GM21367 (cell line): Measurements from ENCODE around the gene RTN4RL2.
A peak's percentile ranks its signal among the peaks of the same experiment; 100 is the strongest.

ENCODE experiments used
- ATAC-seq: cut with Tn5 transposase; IDR thresholded peaks from one replicate; pipeline ENCODE4 v1.9.1; 2021; ENCODE audit not compliant: unreplicated experiment

Gene RTN4RL2

GRCh38 chr11:57461841-57462489 lies 1.6 kb downstream of the RTN4RL2 start:
- no peak for ATAC-seq

GRCh38 chr11:57462597-57462996 lies 2.3 kb downstream of the RTN4RL2 start:
- no peak for ATAC-seq

- ATAC-seq, result no peak
These were observed 3.6 kb downstream of the RTN4RL2 start for GRCh38 chr11:57463671-57464538.

GRCh38 chr11:57464539-57465181 lies 4.3 kb downstream of the RTN4RL2 start:
- no peak for ATAC-seq

GRCh38 chr11:57466680-57467079 lies 6.4 kb downstream of the RTN4RL2 start:
- no peak for ATAC-seq

- ATAC-seq, result no peak
These were observed 7.3 kb downstream of the RTN4RL2 start for GRCh38 chr11:57467508-57468157.

GRCh38 chr11:57468276-57468675 lies 7.9 kb downstream of the RTN4RL2 start:
- ATAC-seq, result no peak

GRCh38 chr11:57469268-57469667 lies 8.9 kb downstream of the RTN4RL2 start:
- no peak for ATAC-seq

GRCh38 chr11:57471496-57471895 lies 11.2 kb downstream of the RTN4RL2 start:
- no peak for ATAC-seq

GRCh38 chr11:57473285-57473841 lies 13.0 kb downstream of the RTN4RL2 start:
- ATAC-seq, result no peak

GRCh38 chr11:57474017-57474802 lies 13.9 kb downstream of the RTN4RL2 start:
- no peak for ATAC-seq

- no peak for ATAC-seq
These were observed 14.4 kb downstream of the RTN4RL2 start for GRCh38 chr11:57474803-57475115.

GRCh38 chr11:57475191-57475590 lies 14.9 kb downstream of the RTN4RL2 start:
- no peak for ATAC-seq

GRCh38 chr11:57475671-57476046 lies 15.3 kb downstream of the RTN4RL2 start:
- no peak for ATAC-seq

- ATAC-seq, result no peak
These were observed 15.9 kb downstream of the RTN4RL2 start for GRCh38 chr11:57476047-57476756.

GRCh38 chr11:57476757-57477506 lies 16.6 kb downstream of the RTN4RL2 start:
- peak; percentile 61 for ATAC-seq

- ATAC-seq, result no peak
These were observed 17.3 kb downstream of the RTN4RL2 start for GRCh38 chr11:57477507-57478189.

GRCh38 chr11:57479021-57479663 lies 18.8 kb downstream of the RTN4RL2 start:
- ATAC-seq, result no peak
